Common myeloid progenitor, CD34-positive (primary cell): ENCODE measurements around the gene STH.

ENCODE experiments used
- CTCF ChIA-PET: fragments of 350-600 bp; sonication (Branson Sonifier 250); formaldehyde crosslinking; loops from one replicate; lab custom pipeline; 2021; ENCODE audit warnings: antibody characterized with exemption; lab: Charles Lee
- POLR2A ChIA-PET: fragments of 350-600 bp; sonication (Branson Sonifier 250); formaldehyde crosslinking; loops from one replicate; lab custom pipeline; 2021; ENCODE audit warnings: antibody characterized with exemption; lab: Charles Lee
- DNase-seq, 3 donors: peaks; one replicate each; pipeline versions ENCODE4 v3.0.0 to v3.0.0-alpha.2; 2013
- H3K27ac ChIP-seq, 2 experiments: 1 replicate in 1 of 2; 2 replicates in 1 of 2; pipeline ENCODE4 v1.7.0; 2013; ENCODE audit warnings: inconsistent platforms in 2 of 2, low read length in 2 of 2, mild to moderate bottlenecking in 2 of 2, low read depth in 1 of 2, moderate library complexity in 1 of 2; ENCODE audit not compliant: severe bottlenecking in 2 of 2, insufficient read depth in 1 of 2, poor library complexity in 1 of 2
- H3K27me3 ChIP-seq, 5 experiments: replicated peaks in 2 of 5; 1 replicate in 3 of 5; 2 replicates in 2 of 5; pipeline versions ENCODE4 v1.6.1 to v1.7.0; 2013; ENCODE audit warnings: low read length in 4 of 5, mild to moderate bottlenecking in 2 of 5, moderate library complexity in 2 of 5, inconsistent platforms in 1 of 5; ENCODE audit not compliant: insufficient read depth in 5 of 5, control insufficient read depth in 4 of 5
- H3K36me3 ChIP-seq, 4 experiments: 1 replicate in 2 of 4; 2 replicates in 2 of 4; pipeline versions ENCODE4 v1.6.1 to v1.7.0; 2013; ENCODE audit warnings: low read length in 3 of 4, control low read depth in 1 of 4, mild to moderate bottlenecking in 1 of 4; ENCODE audit not compliant: control insufficient read depth in 4 of 4, insufficient read depth in 4 of 4
- H3K4me1 ChIP-seq, 4 experiments: 1 replicate in 3 of 4; 2 replicates in 1 of 4; pipeline versions ENCODE4 v1.6.1 to v1.7.1; 2013; ENCODE audit warnings: low read length in 3 of 4, mild to moderate bottlenecking in 3 of 4, control low read depth in 1 of 4, inconsistent platforms in 1 of 4, moderate library complexity in 1 of 4; ENCODE audit not compliant: control insufficient read depth in 4 of 4, insufficient read depth in 4 of 4; ENCODE audit errors: control extremely low read depth in 1 of 4
- H3K4me3 ChIP-seq, 7 experiments: 1 replicate in 4 of 7; 2 replicates in 3 of 7; pipeline versions ENCODE4 v1.5.1 to v1.7.0; 2013; ENCODE audit warnings: mild to moderate bottlenecking in 7 of 7, low read length in 6 of 7, moderate library complexity in 6 of 7, inconsistent platforms in 2 of 7, low read depth in 2 of 7, control low read depth in 1 of 7; ENCODE audit not compliant: insufficient read depth in 4 of 7, control insufficient read depth in 1 of 7; ENCODE audit errors: extremely low read depth in 1 of 7
- H3K9me3 ChIP-seq, 5 experiments: 1 replicate in 4 of 5; 2 replicates in 1 of 5; pipeline versions ENCODE4 v1.6.1 to v1.7.1; 2013; ENCODE audit warnings: low read length in 4 of 5, mild to moderate bottlenecking in 2 of 5, inconsistent platforms in 1 of 5, low read depth in 1 of 5, moderate library complexity in 1 of 5; ENCODE audit not compliant: control insufficient read depth in 4 of 5, insufficient read depth in 2 of 5; ENCODE audit errors: control extremely low read depth in 1 of 5
- WGBS: methylation state at CpG from one replicate; pipeline ENCODE4 v1.1.5; 2013; ENCODE audit not compliant: insufficient coverage; 5-methylcytosine and 5-hydroxymethylcytosine counted together

STH gene

GRCh38 chr17:46009681-46010596 is 10.9 kb downstream of the STH start:
- Histone ChIP-seq H3K4me3 (no peak overlapping the region), H3K27ac (no peak overlapping the region), H3K36me3 (no peaks in the 10 kb centered on the region), H3K27me3 (no peaks in the 10 kb centered on the region), H3K4me1 (no peaks in the 10 kb centered on the region), H3K9me3 (no peaks in the 10 kb centered on the region)
- POLR2A ChIA-PET: no interaction called here
- CTCF ChIA-PET: no interaction called here
- 90% methylated on average over 33 of the region's 33 CpGs for WGBS
- DNase-seq: no peak

DNA sequence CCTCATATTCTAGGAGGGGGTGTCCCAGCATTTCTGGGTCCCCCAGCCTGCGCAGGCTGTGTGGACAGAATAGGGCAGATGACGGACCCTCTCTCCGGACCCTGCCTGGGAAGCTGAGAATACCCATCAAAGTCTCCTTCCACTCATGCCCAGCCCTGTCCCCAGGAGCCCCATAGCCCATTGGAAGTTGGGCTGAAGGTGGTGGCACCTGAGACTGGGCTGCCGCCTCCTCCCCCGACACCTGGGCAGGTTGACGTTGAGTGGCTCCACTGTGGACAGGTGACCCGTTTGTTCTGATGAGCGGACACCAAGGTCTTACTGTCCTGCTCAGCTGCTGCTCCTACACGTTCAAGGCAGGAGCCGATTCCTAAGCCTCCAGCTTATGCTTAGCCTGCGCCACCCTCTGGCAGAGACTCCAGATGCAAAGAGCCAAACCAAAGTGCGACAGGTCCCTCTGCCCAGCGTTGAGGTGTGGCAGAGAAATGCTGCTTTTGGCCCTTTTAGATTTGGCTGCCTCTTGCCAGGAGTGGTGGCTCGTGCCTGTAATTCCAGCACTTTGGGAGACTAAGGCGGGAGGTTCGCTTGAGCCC is 11.6 kb downstream of the STH start:
- CTCF ChIA-PET: interaction anchor here (3.5 kb wide), 1 partner anchor 9 kb away, joined by 20 read pairs; the partner anchor contains the start of gene STH
- POLR2A ChIA-PET: no interaction called here
- Histone ChIP-seq H3K27ac (no peak overlapping the region), H3K4me3 (no peak overlapping the region), H3K36me3 (no peaks in the 10 kb centered on the region), H3K4me1 (no peaks in the 10 kb centered on the region), H3K9me3 (no peaks in the 10 kb centered on the region), H3K27me3 (no peaks in the 10 kb centered on the region)
- 93% methylated on average over 16 of the region's 16 CpGs for WGBS
- DNase-seq: no peak

GRCh38 chr17:46011711-46012505 is 12.9 kb downstream of the STH start:
- WGBS: 91% methylated on average over 25 of the region's 28 CpGs
- ChIA-PET CTCF (interaction anchor here (3.5 kb wide), 1 partner anchor 10 kb away, joined by 20 read pairs; the partner anchor contains the start of gene STH), POLR2A (no interaction called here)
- Histone ChIP-seq H3K9me3 (no peaks in the 10 kb centered on the region), H3K27ac (no peak overlapping the region), H3K27me3 (no peaks in the 10 kb centered on the region), H3K36me3 (no peaks in the 10 kb centered on the region), H3K4me1 (no peaks in the 10 kb centered on the region), H3K4me3 (no peak overlapping the region)
- no peak for DNase-seq

- ChIA-PET CTCF (interaction anchor here (3.5 kb wide), 1 partner anchor 11 kb away, joined by 20 read pairs; the partner anchor contains the start of gene STH), POLR2A (no interaction called here)
- H3K27ac ChIP-seq: no peak overlapping the region
- H3K27me3 ChIP-seq: no peaks in the 10 kb centered on the region
- H3K4me1 ChIP-seq: no peaks in the 10 kb centered on the region
- DNase-seq: no peak
- no peaks in the 10 kb centered on the region for H3K9me3 ChIP-seq
- 91% methylated on average over 6 of the region's 11 CpGs for WGBS
- no peak overlapping the region for H3K4me3 ChIP-seq
- H3K36me3 ChIP-seq: no peaks in the 10 kb centered on the region
Observed at GRCh38 chr17:46012506-46013079, 13.5 kb downstream of the STH start.

- no peak overlapping the region for H3K4me3 ChIP-seq
- WGBS: 79% methylated on average over 7 of the region's 7 CpGs
- ChIA-PET POLR2A (no interaction called here), CTCF (interaction anchor here (3.5 kb wide), 1 partner anchor 12 kb away, joined by 20 read pairs; the partner anchor contains the start of gene STH)
- no peaks in the 10 kb centered on the region for H3K27me3 ChIP-seq
- no peak overlapping the region for H3K27ac ChIP-seq
- no peak for DNase-seq
- no peaks in the 10 kb centered on the region for H3K4me1 ChIP-seq
- H3K9me3 ChIP-seq: no peaks in the 10 kb centered on the region
- H3K36me3 ChIP-seq: no peaks in the 10 kb centered on the region
Observed at GRCh38 chr17:46013127-46013501, 14.1 kb downstream of the STH start.

GRCh38 chr17:46013502-46014165 is 14.6 kb downstream of the STH start:
- CTCF ChIA-PET: interaction anchor here (3.5 kb wide), 1 partner anchor 12 kb away, joined by 20 read pairs; the partner anchor contains the start of gene STH
- H3K27ac ChIP-seq: no peak overlapping the region
- no peaks in the 10 kb centered on the region for H3K36me3 ChIP-seq
- no peaks in the 10 kb centered on the region for H3K9me3 ChIP-seq
- POLR2A ChIA-PET: no interaction called here
- no peaks in the 10 kb centered on the region for H3K27me3 ChIP-seq
- DNase-seq: no peak
- no peaks in the 10 kb centered on the region for H3K4me1 ChIP-seq
- no peak overlapping the region for H3K4me3 ChIP-seq
- WGBS: 94% methylated on average over 8 of the region's 9 CpGs
